ENCODE data around the gene SLC12A7.
"Not testable (repeated sequence)": the region's sequence is repeated elsewhere in the genome, so short reads cannot be mapped to it uniquely, and the experiment has no call there.

SLC12A7 gene

GRCh38 chr5:1083823-1084605 is 27.8 kb downstream of the SLC12A7 start:
- H3K4me3 ChIP-seq (ENCODE audit: low read depth, low read length), result no peak overlapping the region
- TF ChIP-seq CTCF (IDR thresholded peaks at IDR 0.05; ENCODE audit: control insufficient read depth, extremely low read depth, insufficient read depth), result no peak
- no peak for DNase-seq (ENCODE audit: low read depth)

- DNase-seq (ENCODE audit: low read depth); H3K4me3 ChIP-seq (ENCODE audit: low read depth, low read length): not testable (repeated sequence)
These were observed 28.8 kb downstream of the SLC12A7 start for GRCh38 chr5:1083026-1083425.

- TF ChIP-seq CTCF (IDR thresholded peaks at IDR 0.05; ENCODE audit: control insufficient read depth, extremely low read depth, insufficient read depth), result no peak
- no peak for DNase-seq (ENCODE audit: low read depth)
- no peak overlapping the region for H3K4me3 ChIP-seq (ENCODE audit: low read depth, low read length)
These were observed 30.3 kb downstream of the SLC12A7 start for GRCh38 chr5:1081519-1081918.

- no peak for TF ChIP-seq CTCF (IDR thresholded peaks at IDR 0.05; ENCODE audit: control insufficient read depth, extremely low read depth, insufficient read depth)
- no peak for DNase-seq (ENCODE audit: low read depth)
- H3K4me3 ChIP-seq (ENCODE audit: low read depth, low read length), result no peak overlapping the region
These were observed 31.4 kb downstream of the SLC12A7 start for GRCh38 chr5:1080432-1080831.

GRCh38 chr5:1079961-1080360 is 31.9 kb downstream of the SLC12A7 start:
- no peak for DNase-seq (ENCODE audit: low read depth)
- no peak for TF ChIP-seq CTCF (IDR thresholded peaks at IDR 0.05; ENCODE audit: control insufficient read depth, extremely low read depth, insufficient read depth)
- H3K4me3 ChIP-seq (ENCODE audit: low read depth, low read length), result no peak overlapping the region

GRCh38 chr5:1079486-1079885 is 32.4 kb downstream of the SLC12A7 start:
- no peak for TF ChIP-seq CTCF (IDR thresholded peaks at IDR 0.05; ENCODE audit: control insufficient read depth, extremely low read depth, insufficient read depth)
- no peak overlapping the region for H3K4me3 ChIP-seq (ENCODE audit: low read depth, low read length)
- no peak for DNase-seq (ENCODE audit: low read depth)

GRCh38 chr5:1078851-1079250 is 33.0 kb downstream of the SLC12A7 start:
- DNase-seq (ENCODE audit: low read depth), result no peak
- TF ChIP-seq CTCF (IDR thresholded peaks at IDR 0.05; ENCODE audit: control insufficient read depth, extremely low read depth, insufficient read depth), result no peak
- no peak overlapping the region for H3K4me3 ChIP-seq (ENCODE audit: low read depth, low read length)

All from LNCaP clone FGC (cell line).